GM18909 (cell line): ENCODE data around the gene COL25A1.

ENCODE experiments used
- ATAC-seq: cut with Tn5 transposase; IDR thresholded peaks from one replicate; pipeline ENCODE4 v1.9.1; 2021; ENCODE audit warnings: mild to moderate bottlenecking; ENCODE audit not compliant: unreplicated experiment, poor library complexity

The COL25A1 gene

DNA sequence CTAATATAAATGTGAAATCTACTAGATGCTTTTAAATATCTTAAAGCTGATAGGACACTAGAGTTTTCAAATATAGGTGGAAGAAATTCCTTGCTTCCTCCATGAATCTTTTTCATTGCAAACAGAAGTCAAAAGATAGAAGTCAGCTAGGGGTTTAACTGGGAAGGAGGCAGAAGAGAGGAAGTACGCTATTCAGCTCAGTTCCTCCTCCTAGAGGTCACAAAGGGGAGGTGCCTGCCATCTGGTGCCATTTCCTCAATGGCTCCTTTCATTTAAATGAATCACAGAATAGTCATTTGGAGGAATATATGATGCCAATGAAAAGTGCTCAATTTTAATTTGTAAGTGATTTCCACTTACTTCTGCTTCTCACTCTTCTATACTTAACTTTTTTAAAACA, 8.5 kb downstream of the COL25A1 start:
- peak; percentile 96 for ATAC-seq

DNA sequence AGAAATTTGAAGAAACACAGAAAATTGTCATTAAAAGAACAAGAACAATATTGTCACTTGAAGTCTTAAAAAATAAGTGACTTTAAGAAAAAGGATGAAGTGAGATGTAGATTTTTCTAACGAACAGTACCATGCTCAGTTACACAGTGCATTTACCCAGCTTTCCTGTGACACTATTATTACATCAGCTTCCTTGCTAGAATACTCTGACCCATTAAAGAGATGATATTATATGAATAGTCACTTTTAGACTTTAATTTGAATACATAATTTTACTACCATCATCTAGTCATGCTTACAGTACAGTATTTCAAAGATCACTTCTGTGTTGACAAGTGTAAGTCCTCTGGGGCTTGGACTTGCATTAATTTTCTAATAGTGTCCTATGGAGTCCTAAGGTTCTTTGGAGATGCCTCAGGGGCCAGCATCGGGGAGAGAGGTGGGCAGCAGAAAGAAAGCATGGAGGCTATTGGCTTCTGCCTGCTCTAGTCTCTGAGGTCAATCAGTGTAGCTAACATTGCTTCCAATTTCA, 10.7 kb downstream of the COL25A1 start:
- ATAC-seq: no peak

DNA sequence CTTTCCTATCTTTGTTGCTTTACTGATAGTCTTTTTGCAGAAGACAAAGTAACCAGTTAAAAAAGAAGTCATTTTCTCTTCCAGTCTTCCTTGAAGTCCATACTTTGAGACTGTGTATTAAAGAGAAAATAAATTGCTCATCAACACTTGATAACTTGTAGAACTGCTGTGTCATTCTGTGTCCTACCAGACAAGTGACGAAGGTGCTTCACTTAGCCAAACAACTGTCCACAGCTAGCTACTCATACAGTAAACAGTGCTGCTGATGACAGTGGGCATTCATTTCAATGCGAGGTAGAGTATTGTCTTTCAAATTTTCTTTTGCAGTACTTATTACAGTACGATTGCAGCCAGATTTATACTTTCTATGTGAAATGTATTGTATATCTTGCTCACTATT, 11.5 kb downstream of the COL25A1 start:
- no peak for ATAC-seq

DNA sequence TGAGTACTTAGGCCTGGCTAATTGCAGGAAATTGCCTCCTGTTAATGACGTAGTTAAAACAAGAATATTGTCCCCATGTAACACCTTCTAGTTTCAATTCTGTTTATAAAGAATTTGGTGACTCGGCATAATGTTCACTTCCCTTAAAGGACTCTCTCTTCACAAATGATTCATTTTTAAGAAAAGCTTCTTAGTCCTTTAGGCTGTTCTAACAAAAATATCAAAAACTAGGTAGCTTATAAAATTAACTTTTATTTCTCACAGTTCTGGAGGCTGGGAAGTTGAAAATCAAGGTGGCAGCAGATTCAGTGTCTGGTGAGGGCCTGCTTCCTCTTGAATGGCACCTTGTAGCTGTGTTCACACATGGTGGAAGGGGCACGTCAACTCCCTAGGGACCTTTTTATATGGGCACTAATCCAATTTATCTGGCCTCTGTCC, 23.8 kb downstream of the COL25A1 start:
- peak; percentile 89 for ATAC-seq

DNA sequence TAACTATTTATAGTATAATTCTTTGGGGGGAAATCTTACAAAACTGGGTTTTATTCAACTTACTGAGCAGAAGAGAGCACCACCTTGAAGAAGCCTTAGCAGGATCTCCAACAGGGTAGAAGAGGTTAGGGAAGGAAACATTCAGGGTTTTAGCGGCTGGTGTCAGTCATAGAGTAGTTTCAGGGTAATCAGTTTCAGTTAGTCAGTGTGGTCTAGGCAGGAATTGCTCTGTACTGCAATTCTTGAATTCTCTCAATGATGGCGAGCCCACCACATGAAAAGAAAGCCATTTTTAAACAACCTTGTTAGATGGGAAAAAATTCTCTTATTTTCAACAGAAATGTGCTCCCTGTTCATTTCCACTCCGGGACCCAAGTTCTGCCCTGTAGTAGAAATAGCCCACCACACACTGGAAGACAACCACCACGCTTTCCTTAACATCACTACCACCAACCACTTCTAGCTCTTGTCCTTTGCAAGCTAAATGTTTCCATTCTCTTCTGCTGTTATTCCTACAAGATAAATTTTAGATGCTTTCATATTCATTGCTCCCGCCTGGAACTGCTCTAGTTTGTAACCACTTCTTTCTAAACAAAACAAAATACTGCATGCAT, 25.9 kb downstream of the COL25A1 start:
- peak; percentile 61 for ATAC-seq

DNA sequence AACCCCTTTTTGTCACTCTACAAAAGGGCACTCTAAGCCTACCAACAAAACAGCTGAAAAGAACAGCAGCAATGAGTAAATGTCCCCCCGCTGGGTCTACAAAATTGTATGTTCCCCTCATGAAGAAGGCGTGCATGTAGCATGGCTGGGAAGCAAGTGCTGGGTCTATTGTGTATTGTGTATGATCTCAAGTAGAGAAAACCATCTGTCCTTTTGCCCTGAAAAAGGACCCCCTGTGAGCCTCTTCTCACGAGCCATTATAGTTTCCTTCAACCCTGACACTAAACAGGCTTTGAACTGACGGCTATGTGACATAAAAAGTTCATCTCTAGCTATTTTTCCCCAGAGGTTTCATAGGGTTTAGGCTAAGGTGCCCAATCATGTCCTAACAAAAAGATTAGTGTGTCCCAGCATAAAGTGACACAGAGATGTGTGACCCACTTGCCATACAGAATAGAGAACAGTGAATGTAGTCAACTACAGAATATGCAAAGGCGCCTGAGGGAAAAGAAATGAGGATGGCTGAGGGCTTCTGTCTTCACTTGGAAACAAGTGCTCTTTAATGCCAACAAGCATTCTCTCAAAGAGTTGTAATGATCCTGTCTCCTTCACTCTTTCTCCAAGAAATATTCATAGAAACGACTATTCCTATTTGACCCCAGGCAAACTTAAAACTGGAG, 27.3 kb downstream of the COL25A1 start:
- no peak for ATAC-seq

DNA sequence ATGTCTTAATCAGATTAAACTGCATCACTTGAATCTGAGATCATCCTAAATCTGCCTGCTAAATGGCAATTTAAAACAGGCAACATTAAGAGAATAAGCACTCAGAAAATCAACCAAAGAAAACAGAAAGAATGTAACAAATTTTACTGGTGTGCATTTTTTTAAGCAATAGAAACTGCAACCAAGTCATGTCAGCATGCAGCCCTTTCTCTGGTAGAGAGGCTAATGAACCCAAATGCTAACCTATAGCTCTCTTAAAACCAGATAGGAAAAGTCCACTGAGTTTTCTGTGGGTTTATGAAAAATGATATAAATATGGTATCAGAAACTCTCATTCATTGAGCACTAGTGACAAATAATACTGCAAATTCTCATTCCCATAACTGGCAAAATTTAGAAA, 35.6 kb downstream of the COL25A1 start:
- no peak for ATAC-seq

DNA sequence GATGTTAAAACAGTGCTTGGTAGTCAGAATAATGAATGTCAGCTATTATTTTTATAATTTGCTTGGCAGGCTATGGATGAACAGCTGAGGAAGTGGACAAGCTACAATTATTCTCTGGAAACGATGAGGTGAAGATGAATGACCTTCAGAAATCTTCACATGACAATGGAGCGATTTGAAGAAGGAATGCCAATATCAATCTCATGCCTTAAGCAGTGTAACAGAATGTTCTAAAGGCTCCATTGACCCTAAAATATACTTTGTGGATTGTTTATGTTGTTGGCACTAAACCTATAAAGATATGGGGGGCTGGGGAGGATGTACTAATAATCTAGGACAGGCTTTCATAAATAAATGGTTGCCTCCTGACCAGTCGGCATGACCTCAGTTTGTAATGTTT, 36.2 kb downstream of the COL25A1 start:
- no peak for ATAC-seq

DNA sequence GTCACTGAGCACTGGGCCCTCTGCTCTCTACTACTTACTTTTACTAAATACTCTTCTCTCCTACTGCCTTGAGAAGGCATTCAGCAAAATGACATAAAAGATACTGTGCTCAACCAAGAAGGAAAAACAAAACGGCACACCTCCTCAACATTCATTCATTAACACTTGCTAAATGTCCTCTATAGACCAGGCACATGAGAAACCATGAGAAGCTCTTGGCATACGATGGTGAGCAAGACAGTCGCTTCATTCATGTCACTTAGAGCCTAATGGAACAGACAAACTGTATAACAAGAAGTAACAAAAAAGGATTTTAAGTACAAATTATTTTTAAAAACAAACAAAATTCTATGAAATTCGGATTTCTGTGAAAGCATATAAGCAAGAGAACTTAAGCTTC, 38.7 kb downstream of the COL25A1 start:
- ATAC-seq: no peak

DNA sequence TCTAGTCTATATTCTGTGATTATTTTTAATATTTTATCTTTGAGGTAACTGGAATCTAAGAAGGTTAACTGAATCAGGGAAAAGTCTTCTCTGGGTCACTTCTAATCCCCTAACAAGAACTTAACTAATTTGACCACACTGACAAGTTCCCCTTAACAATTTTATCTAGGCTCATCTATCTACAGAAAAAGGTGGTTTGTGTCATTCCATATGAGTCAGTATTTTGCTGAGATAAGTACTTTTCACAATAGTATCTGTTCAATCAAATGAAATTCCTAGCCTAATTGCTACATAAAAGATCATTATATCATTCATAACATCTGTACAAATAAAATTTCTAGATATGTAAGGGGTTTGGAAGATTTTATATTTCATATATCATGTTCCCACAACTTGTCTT, 45.6 kb downstream of the COL25A1 start:
- ATAC-seq: no peak

DNA sequence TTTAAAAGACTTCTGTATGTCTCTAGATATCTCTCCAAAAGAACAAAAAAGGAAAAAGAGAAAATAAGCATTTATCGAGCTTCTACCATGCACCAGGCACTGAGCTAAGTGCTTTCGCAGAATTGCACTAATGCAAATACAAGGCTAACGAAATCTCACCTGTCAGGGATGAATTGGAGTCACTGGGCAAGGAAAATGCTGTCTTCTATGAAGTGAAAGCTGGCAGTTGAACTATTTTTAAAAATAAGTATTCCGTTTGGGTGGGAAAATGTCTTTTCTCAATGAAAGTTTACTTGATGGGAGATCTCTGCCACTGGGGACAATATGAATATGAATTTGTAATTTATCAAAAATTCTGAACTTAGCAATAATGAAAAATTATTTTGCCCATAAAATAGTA, 47.6 kb downstream of the COL25A1 start:
- no peak for ATAC-seq

DNA sequence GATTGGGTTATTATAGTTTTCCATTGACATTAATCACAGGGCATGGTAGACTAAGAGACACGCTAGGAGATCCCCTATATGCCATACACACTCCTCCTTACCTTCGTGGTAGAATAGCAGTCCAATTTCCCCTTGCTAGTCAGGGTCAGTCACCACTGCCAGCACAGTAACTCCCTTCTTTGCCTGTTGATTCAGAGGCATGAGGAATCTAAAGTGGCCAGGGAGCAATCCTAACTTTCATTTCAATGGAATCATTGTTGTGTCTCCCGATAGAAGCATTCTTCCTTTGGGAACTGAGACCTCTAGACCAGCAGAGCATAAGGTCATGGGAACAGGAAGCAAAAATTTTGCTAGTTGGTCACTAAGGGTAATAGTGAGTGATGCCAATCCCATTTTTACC, 51.1 kb downstream of the COL25A1 start:
- ATAC-seq: no peak

DNA sequence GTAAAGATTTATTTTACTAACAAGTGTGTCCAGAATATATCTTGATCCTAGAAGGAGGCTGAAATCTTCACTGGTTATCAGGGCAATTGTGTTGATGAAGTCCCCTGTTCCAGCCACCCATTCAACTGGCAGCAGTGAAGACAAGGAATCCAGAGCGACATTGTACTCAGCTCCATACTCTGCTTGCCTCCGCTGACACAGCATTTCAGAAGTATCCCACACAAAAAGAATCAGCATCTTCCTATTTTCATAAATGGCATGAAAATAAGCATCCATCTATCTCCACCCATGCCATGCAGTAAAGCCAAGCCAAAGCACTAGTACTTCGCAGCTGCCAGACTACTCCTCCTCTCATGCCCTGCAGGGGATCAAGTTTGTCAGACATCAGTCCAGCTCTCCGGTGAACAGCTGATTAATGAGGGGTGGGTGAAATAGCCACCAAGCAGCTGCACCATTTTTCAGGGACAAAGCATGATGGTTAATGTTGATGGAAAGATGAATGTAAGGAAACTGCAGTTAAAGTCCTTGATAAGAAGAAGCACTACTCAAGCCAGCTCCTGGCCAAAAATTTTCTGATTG, 54.0 kb downstream of the COL25A1 start:
- ATAC-seq: no peak

DNA sequence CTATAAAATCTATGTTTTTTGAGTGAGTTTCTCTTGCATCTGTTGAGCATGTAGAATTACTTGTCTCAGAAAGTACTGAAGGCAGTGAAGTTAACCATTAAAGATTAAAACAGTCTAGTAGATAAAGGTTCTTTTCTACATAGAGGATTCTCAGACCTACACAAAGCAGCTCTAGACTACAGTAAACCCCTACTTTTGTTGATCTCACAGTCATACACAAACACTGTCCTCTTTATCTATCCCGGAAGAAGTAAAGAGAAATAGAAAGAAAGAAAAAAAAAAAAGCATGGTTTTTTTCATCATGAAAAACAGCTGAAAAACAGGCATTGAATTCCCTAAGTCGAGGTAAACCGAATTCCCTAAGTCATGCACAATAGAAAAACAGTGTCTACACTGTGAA, 58.6 kb downstream of the COL25A1 start:
- ATAC-seq: no peak

DNA sequence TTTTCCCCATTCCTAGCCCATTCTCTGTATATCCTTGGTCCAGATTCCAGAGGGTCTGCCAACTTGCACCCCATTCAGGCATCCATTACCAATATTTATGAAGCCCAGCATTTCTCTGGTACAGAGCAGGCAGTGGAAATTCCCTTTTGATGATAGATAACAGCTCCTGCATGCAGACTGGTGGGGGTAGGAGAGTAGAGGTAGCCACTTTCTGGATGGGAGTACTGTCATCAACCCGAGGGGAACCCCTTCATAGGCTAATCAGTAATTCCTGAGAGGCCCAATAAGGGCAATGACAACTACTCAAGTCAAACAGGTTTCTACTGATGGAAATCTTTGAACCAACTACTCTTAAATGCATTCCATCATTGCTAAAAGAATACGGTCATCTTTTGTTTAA, 63.7 kb downstream of the COL25A1 start:
- no peak for ATAC-seq

DNA sequence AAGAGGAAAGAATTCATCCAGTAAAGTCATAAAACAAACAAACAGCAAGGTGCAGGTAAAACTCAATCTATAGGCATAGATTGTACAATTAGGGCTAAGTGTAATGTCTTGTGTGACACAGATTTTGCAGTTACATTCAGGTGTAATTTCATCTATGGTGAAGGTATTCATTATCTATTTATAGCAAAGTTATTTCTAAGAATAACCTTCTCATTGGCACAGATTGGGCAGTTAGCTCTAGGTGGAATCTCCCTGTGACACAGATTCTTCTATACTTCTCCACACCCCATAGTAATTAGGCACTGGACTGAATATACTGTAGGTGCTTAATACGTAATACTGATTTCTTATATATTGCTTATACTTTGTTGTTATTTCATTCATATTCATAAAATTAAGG, 66.8 kb downstream of the COL25A1 start:
- no peak for ATAC-seq

DNA sequence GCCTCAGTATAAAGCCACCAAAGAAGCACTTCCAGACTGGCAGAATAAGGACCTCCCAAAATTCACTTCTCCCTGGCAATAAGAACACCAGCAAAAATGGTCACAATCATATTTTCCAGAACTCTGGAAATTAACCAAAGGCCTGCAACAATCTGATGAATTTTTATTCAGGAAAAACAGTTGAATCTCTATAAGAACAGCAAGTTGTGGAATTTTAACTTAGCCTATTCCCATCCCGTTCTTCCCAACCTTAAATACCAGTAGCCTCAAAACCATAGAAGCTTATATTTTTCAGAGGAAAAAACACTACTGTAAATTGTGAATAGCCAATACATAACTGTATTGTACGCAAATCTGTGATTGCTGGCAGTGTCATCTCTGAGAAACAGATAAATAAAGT, 67.9 kb downstream of the COL25A1 start:
- ATAC-seq: no peak

DNA sequence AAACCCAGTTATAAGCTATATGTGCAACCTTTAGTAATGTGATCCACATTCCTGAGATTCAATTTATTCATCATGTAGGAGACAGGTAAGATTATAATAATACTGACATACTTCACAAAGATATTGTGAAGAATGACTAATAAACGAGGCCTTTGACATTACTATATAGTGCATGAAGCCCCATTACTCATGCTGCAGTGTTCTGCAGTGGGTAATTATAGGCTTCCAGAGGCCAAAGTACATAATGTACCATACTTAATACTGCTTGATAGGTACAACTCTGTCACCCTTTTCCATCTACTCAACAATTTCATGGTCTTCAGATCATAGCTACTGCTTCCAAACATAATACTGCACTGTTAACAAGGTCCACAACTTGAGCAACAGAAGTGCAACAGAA, 68.9 kb downstream of the COL25A1 start:
- ATAC-seq: no peak

DNA sequence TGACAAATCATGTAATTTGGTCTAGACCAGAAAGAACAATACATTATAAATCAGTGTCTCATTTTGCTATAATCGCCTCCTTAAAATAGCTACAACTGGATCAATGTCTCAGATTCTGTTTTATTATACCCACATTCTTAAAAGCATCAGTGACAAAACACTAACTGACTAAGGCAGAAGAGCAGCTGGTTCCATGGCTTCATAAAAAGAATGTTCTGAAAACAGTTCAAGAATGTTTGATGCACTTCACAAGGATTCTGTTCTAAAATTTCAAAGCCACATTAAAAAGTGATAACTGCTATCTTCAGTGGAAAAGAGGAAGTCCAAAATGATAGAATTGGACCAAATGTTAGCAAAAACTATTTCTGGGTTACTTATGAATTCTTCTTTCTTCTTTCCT, 69.8 kb downstream of the COL25A1 start:
- ATAC-seq: no peak

DNA sequence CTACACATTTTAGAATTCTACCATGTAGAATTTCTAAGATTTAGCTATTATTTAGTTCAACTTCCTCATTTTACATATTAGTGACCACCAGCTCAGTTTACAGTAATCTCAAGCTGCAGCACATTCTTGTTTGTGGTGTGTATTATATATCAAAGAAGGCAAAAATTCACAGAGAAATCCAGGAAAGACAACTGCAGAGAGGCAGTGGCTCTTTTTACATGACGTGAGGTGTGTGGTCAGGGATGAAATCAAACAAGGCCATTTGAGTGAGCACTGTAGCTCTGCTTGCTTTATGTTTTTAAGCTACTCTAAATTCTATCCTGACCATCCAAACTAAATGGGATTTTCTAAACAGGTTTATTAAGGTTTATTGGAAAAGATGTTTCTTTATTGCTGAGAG, 71.1 kb downstream of the COL25A1 start:
- no peak for ATAC-seq

DNA sequence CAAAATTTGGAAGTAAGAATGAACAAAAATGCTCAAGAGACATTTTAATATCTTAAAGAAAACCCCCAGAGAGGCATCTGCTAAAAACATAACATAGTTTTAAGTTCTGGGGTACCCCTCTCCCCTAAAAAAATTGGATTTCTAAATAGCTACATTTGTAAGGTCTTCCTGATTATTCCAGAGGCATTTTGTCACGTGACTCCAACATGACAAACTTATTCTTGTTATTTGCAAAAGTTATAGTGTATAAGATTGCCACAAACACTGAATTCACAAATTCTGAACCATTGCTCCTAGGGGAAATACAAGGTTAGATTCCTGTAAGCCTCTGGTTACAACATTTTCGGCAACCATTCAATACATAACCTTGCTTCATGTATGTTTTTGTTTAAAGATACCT, 73.4 kb downstream of the COL25A1 start:
- no peak for ATAC-seq

DNA sequence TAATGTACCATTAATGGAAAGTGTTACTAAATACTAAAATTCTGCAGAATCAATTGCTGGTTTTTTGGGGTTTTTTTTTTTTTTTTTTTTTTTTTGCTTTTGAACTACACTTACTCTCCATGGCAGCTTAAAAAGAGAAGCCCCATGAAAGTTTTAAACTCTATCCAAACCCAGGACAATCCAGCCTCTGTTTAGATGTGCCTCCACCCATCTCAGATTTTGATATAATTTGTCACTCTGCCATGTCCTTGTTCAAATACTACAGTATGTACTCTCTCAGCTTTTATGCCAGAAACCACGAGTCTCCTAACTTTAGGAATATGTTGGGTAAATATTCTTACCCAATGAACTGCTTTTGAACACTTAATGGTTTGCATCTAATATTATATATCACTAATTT, 84.2 kb downstream of the COL25A1 start:
- ATAC-seq: no peak
